Stomach (tissue), 4 donors: ENCODE data around the gene RASAL2.
"Not testable (repeated sequence)": the region's sequence is repeated elsewhere in the genome, so short reads cannot be mapped to it uniquely, and the experiment has no call there.

Experiments used
- CTCF ChIP-seq, 7 experiments: fragments of 450-650 bp in 4 of 7; fragments of 200-600 bp in 3 of 7; sonication (generic) in 3 of 7; IDR thresholded peaks; one replicate each; pipeline ENCODE4 v1.5.1; 2016 to 2019; ENCODE audit warnings: antibody characterized with exemption in 7 of 7, control low read depth in 2 of 7, mild to moderate bottlenecking in 1 of 7
- POLR2A ChIP-seq, 4 donors: fragments of 450-650 bp; IDR thresholded peaks; one replicate each; pipeline ENCODE4 v1.6.1; 2016; ENCODE audit warnings: antibody characterized with exemption in 4 of 4, control low read depth in 2 of 4, mild to moderate bottlenecking in 1 of 4, moderate library complexity in 1 of 4

DNA sequence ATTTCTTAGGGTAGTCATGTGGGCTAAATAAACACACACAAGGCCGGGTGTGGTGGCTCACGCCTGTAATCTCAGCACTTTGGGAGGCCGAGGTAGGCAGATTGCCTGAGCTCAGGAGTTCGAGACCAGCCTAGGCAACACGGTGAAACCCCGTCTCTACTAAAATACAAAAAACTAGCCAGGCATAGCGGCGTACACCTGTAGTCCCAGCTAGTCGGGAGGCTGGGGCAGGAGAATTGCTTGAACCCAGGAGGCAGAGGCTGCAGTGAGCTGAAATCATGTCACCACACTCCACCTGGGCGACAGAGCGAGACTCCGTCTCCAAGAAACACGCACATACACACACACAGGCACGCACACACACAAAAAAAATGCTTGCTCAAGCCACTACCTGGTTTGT, 409.4 kb downstream of the RASAL2 start:
- not testable (repeated sequence) for TF ChIP-seq CTCF, POLR2A (IDR thresholded peaks at IDR 0.05)
